Left ventricle myocardium inferior (tissue), 1 donor: ENCODE data around the gene STRIP2. TPM values are rescaled to one million over a fixed set of nuclear protein-coding genes. Genes with fewer than 3 reads are reported as not detected.

Experiments used
- DNase-seq: peaks from one replicate; pipeline ENCODE4 v3.0.0-alpha.2; 2020
- H3K27ac ChIP-seq: fragments of 200-600 bp; replicated peaks from 2 replicates; pipeline ENCODE4 v1.8.0; 2021
- H3K27me3 ChIP-seq: fragments of 200-600 bp; 2 replicates; pipeline ENCODE4 v1.8.0; 2021; ENCODE audit warnings: low read depth
- H3K36me3 ChIP-seq: fragments of 200-600 bp; 2 replicates; pipeline ENCODE4 v1.8.0; 2021
- H3K4me1 ChIP-seq: fragments of 200-600 bp; 2 replicates; pipeline ENCODE4 v1.8.0; 2021
- H3K4me3 ChIP-seq: fragments of 200-600 bp; 2 replicates; pipeline ENCODE4 v1.8.0; 2021; ENCODE audit warnings: mild to moderate bottlenecking, moderate library complexity
- H3K9me3 ChIP-seq: fragments of 200-600 bp; replicated peaks from 2 replicates; pipeline ENCODE4 v1.8.0; 2021
- CTCF ChIP-seq: fragments of 200-600 bp; IDR thresholded peaks from 2 replicates; pipeline ENCODE4 v1.8.0; 2021; ENCODE audit warnings: antibody characterized with exemption, mild to moderate bottlenecking, borderline replicate concordance
- intact Hi-C: fragments of 100-400 bp; cut with micrococcal nuclease; formaldehyde crosslinking; loops from one replicate; pipeline ENCODE4 v1.11.0; 2022
- total RNA-seq: library from RNA; stranded (reverse); fragmentation: NEBNext Ultra II Directional; extraction: Animal tissue kit (Norgen Biotek cat#: 25700); gene quantifications from one replicate; pipeline ENCODE4 v1.2.1, GENCODE V29; 2021
- donor health status: DM: no; HTN: yes; CAD: no; lungs with severe emphysema.

Gene STRIP2
- total RNA-seq, 1 donor from 2014 or later, result 17.1 TPM

- TF ChIP-seq CTCF, result no peak
- no peak for DNase-seq
- intact Hi-C loops, result no loop called here
- Histone ChIP-seq H3K4me3 (no peak overlapping the region), H3K36me3 (peaks cover 24% of the 10 kb centered on the region), H3K4me1 (peaks cover 21% of the 10 kb centered on the region), H3K27me3 (no peaks in the 10 kb centered on the region), H3K9me3 (no peaks in the 10 kb centered on the region), H3K27ac (no peak overlapping the region)
Measured at GRCh38 chr7:129426482-129426881, 7.8 kb upstream of the STRIP2 start.

GRCh38 chr7:129427526-129428045 is 6.6 kb upstream of the STRIP2 start:
- DNase-seq, result no peak
- H3K36me3 ChIP-seq, result peaks cover 24% of the 10 kb centered on the region
- no peak overlapping the region for H3K27ac ChIP-seq
- peaks cover 11% of the 10 kb centered on the region for H3K4me1 ChIP-seq
- no peaks in the 10 kb centered on the region for H3K27me3 ChIP-seq
- H3K9me3 ChIP-seq, result no peaks in the 10 kb centered on the region
- H3K4me3 ChIP-seq, result no peak overlapping the region
- intact Hi-C loops, result no loop called here
- no peak for TF ChIP-seq CTCF

GRCh38 chr7:129431911-129432643 is 2.2 kb upstream of the STRIP2 start:
- H3K27ac ChIP-seq, result no peak overlapping the region
- intact Hi-C loops, result no loop called here
- peaks cover 4% of the 10 kb centered on the region for H3K36me3 ChIP-seq
- H3K9me3 ChIP-seq, result no peaks in the 10 kb centered on the region
- peaks cover 32% of the 10 kb centered on the region for H3K4me1 ChIP-seq
- H3K4me3 ChIP-seq, result no peak overlapping the region
- no peak for TF ChIP-seq CTCF
- no peaks in the 10 kb centered on the region for H3K27me3 ChIP-seq
- no peak for DNase-seq

GRCh38 chr7:129434675-129435318 is 565 bp downstream of the STRIP2 start:
- Histone ChIP-seq H3K27ac (peak overlapping the region; percentile 81), H3K4me3 (peak overlapping the region; percentile 94)
- intact Hi-C loops, result no loop called here

GRCh38 chr7:129435414-129435829 is 1.2 kb downstream of the STRIP2 start:
- no peak overlapping the region for H3K27ac ChIP-seq
- peaks cover 32% of the 10 kb centered on the region for H3K4me1 ChIP-seq
- no peak for DNase-seq
- no peak for TF ChIP-seq CTCF
- H3K4me3 ChIP-seq, result peak overlapping the region; percentile 94
- H3K27me3 ChIP-seq, result no peaks in the 10 kb centered on the region
- H3K36me3 ChIP-seq, result no peaks in the 10 kb centered on the region
- intact Hi-C loops, result no loop called here
- H3K9me3 ChIP-seq, result no peaks in the 10 kb centered on the region

More at GRCh38 chr7:129434675-129435318, 565 bp downstream of the STRIP2 start:
- DNase-seq, result no peak
- Histone ChIP-seq H3K36me3 (no peaks in the 10 kb centered on the region), H3K27me3 (no peaks in the 10 kb centered on the region), H3K9me3 (no peaks in the 10 kb centered on the region), H3K4me1 (peaks cover 32% of the 10 kb centered on the region)
- TF ChIP-seq CTCF, result no peak
